Iris pigment epithelial cell (primary cell): ENCODE data around the gene KCNH2.
"Not testable (repeated sequence)": the region's sequence is repeated elsewhere in the genome, so short reads cannot be mapped to it uniquely, and the experiment has no call there.

Experiments
- DNase-seq: peaks from one replicate; pipeline ENCODE4 v3.0.0-alpha.2; 2011; ENCODE audit warnings: low read depth

KCNH2 gene, protein sequence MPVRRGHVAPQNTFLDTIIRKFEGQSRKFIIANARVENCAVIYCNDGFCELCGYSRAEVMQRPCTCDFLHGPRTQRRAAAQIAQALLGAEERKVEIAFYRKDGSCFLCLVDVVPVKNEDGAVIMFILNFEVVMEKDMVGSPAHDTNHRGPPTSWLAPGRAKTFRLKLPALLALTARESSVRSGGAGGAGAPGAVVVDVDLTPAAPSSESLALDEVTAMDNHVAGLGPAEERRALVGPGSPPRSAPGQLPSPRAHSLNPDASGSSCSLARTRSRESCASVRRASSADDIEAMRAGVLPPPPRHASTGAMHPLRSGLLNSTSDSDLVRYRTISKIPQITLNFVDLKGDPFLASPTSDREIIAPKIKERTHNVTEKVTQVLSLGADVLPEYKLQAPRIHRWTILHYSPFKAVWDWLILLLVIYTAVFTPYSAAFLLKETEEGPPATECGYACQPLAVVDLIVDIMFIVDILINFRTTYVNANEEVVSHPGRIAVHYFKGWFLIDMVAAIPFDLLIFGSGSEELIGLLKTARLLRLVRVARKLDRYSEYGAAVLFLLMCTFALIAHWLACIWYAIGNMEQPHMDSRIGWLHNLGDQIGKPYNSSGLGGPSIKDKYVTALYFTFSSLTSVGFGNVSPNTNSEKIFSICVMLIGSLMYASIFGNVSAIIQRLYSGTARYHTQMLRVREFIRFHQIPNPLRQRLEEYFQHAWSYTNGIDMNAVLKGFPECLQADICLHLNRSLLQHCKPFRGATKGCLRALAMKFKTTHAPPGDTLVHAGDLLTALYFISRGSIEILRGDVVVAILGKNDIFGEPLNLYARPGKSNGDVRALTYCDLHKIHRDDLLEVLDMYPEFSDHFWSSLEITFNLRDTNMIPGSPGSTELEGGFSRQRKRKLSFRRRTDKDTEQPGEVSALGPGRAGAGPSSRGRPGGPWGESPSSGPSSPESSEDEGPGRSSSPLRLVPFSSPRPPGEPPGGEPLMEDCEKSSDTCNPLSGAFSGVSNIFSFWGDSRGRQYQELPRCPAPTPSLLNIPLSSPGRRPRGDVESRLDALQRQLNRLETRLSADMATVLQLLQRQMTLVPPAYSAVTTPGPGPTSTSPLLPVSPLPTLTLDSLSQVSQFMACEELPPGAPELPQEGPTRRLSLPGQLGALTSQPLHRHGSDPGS

DNA sequence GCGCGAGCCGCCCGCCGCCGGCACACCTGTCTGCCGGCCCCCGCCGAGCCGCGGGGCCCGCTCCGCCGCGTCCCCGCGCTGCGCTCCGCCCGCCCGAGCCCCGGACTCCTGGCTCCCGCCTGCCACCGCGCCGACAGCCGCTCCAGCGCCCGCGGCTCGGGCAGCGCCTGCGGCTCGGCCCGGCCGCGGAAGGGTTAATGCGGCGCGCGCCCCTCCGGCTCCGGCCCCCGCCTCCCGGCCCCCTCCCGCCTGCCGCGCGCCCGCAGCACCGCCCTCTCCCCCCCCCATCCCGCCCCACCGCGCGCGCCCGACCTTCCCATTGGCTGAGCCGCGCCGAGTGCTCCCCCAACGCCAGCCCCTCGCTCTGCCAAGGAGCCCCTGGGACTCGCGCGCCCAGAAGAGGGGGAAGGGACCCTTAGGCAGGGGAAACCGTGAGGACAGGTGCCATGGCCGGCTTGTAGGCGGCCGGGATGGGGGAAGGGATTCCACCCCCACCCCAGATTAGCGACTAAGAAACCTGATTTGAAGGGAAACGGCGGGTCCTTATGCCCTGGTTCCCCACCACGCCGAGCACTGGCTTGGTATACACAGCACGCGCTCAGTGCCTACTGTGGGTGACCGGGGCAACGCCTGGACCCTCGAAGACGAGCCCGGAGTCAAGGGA lies at the start of gene KCNH2:
Gene KCNH2, minus strand, starts transcription at position 196 of the 664 bp plus-strand sequence. CDS start 408 bp downstream, outside the sequence.
- DNase-seq = no peak

DNA sequence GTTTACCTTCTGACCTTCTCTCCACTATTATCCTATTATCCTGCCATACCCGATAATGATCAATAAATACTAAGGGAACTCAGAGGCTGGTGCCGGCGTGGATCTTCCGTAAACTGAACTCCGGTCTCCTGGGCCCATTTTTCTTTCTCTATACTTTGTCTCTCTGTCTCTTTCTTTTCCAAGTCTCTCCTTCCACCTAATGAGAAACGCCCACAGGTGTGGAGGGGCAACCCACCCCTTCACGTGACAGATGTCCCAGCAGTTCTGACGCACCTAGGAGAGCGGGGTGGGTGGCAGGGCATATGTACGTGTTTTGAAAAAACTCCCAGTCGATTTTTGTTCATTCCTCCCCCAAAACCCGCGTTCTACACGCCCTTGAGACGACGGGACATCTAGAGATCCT lies 49.6 kb upstream of the KCNH2 start:
- not testable (repeated sequence) for DNase-seq

DNA sequence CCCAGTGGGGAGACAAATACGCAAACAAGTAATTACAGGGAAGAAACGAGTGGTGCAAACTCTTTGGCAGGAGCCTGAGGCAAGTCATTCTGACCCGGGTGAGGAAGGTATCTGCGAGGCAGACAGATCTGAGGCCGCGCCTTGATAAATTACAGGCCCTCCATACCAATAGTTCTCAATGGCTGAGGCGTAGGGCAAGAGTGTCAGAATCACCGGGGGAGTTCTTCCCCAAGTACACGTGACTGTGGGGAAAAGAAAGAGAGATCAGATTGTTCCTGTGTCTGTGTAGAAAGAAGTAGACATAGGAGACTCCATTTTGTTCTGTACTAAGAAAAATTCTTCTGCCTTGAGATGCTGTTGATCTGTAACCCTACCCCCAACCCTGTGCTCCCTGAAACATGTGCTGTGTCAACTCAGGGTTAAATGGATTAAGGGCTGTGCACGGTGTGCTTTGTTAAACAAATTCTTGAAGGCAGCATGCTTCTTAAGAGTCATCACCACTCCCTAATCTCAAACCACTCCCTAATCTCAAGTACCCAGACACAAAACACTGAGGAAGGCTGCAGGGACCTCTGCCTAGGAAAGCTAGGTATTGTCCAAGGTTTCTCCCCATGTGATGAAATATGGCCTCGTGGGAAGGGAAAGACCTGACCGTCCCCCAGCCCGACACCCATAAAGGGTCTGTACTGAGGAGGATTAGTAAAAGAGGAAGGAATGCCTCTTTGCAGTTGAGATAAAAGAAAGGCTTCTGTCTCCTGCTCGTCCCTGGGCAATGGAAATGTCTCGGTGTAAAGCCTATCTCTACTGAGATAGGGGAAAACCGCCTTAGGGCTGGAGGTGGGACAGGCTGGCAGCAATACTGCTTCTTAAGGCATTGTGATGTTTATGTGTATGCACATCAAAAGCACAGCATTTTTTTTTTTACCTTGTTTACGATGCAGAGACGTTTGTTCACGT lies 48.9 kb upstream of the KCNH2 start:
- DNase-seq = not testable (repeated sequence)

GRCh38 chr7:151025924-151026671 lies 48.0 kb upstream of the KCNH2 start:
- peak; percentile 40 for DNase-seq

DNA sequence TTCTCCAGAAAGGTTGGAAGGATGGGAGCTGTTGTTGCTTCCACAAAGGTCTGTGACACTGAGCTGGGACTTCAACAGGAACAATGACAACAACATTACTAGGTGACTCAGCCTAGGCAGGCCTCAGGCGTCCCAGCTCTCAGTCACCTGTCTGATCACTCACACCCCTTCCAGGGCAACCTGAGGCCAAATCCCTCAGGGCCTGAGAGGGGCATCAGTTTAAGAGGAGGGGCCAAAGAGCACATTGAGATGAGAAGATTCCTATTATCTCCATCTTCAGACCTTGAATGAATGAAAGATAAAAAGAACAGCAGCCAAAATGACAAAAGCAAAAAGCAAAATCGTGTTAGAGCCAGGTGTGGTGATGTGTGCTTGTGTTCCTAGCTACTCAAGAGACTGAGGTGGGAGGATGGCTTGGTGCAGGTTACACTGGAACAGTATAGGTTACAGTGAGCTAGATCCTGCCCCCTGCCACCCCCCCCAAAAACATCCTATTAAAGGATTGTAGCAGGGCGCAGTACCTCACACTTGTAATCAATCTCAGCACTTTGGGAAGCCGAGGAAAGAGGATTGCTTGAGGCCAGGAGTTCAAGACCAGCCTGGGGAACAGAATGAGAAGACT lies 46.4 kb upstream of the KCNH2 start, which contains the start of gene ATG9B:
Gene ATG9B, minus strand, starts transcription at position 60 of the 622 bp plus-strand sequence. CDS start 71 bp downstream, outside the sequence.
- DNase-seq = no peak

- DNase-seq = no peak
These were observed 45.1 kb upstream of the KCNH2 start for GRCh38 chr7:151023232-151023631.

GRCh38 chr7:151020231-151020630 lies 42.1 kb upstream of the KCNH2 start:
- no peak for DNase-seq

- DNase-seq = no peak
These were observed 41.0 kb upstream of the KCNH2 start for GRCh38 chr7:151019130-151019447.

GRCh38 chr7:151018421-151019129 lies 40.5 kb upstream of the KCNH2 start:
- DNase-seq = peak; percentile 23

DNA sequence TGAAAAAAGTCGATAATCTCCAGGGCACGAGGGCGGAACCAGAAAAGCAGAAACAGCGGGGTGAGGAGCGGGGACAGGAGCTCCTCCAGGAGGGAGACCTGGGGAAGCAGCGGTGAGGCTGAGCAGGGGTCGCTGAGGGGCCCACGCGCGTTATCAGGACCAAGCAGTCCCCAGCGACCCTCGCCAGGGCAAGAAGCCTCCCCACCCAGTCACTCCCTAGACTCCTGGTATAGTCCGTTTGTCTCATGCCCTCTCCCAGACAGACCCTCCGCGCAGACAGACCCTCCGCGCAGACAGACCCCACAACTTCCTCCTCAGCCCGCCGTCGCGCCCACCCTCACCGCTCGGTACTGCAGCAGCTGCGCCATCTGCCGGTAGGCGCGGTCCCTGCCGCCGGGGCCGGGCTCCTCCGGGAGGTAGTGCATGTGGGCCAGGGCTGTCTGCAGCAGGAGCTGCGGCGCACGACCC lies 39.9 kb upstream of the KCNH2 start:
- peak; percentile 42 for DNase-seq

DNA sequence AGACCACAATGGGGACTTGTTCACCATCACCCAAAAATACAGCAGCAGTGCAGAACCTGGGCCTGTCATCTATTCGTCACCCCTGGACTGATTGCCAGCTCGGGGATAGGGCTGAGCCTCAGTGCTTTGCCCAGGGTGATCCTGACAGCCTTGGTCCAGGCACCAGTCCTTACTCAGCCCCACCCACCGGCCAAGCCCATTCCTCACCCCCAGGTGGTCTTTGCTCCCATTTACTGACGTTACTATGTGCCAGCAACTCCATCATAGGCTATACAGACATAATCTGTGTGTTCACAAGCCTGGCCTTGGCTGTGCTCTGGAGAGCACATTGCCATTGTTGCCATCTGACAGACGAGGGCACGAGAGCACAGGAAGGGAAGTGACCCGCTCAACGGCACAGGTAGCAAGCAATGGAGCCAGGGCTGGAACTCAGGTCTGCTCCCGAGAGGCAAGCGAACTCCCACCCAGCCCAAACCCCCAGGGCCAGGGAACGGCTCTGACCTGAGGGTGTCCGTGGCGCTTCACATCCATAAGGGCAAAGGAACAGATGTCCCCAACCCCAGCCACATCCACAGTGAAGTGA lies 39.3 kb upstream of the KCNH2 start:
- no peak for DNase-seq

- no peak for DNase-seq
These were observed 38.8 kb upstream of the KCNH2 start for GRCh38 chr7:151016942-151017341.

GRCh38 chr7:151016505-151016904 lies 38.4 kb upstream of the KCNH2 start:
- DNase-seq = no peak

DNA sequence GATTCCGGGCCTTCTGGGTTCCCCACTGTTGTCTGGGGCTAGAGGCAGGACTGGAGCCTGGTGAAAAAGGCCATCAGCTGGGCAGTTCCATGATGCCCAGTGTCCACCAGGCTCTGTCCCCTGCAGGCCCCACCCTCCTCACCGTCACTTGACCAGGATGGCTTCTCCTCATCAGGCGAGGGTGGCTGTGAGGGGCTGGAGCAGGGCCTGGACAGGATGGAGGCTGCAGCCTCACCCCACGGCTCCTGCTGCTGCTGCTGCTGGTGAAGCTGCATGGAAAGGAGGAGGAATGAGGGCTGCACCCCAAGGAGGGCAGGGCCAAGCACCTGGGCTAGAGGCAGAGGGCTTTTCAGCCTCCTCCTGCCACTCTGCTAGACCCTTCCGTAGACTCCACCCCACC lies 37.8 kb upstream of the KCNH2 start:
- DNase-seq = no peak

GRCh38 chr7:151014950-151015349 lies 36.8 kb upstream of the KCNH2 start:
- no peak for DNase-seq

DNA sequence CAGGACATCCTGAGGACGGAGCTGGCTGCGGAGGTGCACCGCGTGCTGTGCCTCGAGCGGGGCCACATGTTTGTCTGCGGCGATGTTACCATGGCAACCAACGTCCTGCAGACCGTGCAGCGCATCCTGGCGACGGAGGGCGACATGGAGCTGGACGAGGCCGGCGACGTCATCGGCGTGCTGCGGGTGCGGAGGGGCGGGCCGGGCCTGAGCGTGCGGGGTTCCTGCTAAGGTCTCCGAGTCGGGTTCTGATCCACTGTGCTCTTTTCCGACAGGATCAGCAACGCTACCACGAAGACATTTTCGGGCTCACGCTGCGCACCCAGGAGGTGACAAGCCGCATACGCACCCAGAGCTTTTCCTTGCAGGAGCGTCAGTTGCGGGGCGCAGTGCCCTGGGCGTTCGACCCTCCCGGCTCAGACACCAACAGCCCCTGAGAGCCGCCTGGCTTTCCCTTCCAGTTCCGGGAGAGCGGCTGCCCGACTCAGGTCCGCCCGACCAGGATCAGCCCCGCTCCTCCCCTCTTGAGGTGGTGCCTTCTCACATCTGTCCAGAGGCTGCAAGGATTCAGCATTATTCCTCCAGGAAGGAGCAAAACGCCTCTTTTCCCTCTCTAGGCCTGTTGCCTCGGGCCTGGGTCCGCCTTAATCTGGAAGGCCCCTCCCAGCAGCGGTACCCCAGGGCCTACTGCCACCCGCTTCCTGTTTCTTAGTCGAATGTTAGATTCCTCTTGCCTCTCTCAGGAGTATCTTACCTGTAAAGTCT lies 35.8 kb upstream of the KCNH2 start:
- peak; percentile 54 for DNase-seq

DNA sequence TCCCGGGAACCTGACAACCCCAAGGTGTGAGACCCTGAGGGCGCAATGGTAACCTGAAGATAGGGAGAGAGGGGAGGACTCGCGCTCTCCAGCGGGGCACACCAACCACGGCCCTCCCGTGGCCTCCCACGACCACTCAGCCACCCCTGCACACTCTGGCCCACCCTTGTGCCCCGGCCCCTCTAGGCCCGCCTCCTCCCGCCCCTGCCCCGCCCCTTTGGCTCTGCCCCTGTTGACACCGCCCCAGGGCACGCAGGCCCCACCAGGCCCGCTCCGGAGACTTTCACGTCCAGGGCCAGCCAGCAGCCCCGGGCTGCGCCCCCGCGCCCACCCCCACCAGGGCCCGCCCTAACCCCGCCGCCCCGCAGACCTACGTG lies 35.2 kb upstream of the KCNH2 start:
- no peak for DNase-seq

DNA sequence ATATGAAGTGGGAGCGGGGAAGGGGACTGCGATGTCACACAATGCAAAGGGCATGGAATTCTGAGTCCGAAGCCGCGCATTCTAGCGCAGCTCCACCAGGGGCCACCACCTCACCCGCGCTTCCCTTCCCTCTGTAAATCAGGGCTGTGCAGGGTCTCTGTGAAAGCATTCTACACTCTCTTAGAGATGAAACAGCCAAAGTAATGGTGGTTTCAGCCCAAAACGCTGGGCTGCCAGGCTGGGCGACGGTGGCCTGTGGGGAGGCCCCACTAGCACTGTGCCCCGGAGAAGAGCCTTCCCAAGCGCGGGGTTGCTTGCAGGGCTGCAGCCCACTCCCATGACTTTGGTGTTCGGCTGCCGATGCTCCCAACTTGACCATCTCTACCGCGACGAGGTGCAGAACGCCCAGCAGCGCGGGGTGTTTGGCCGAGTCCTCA lies 34.8 kb upstream of the KCNH2 start:
- no peak for DNase-seq
